Right renal pelvis (tissue), 4 donors: ENCODE data around the gene GAS6. TPM values are rescaled to one million over a fixed set of nuclear protein-coding genes. Genes with fewer than 3 reads are reported as not detected.
"Not testable (repeated sequence)": the region's sequence is repeated elsewhere in the genome, so short reads cannot be mapped to it uniquely, and the experiment has no call there.

Experiments used
- DNase-seq, 4 donors: peaks; one replicate each; pipeline ENCODE4 v3.0.0-alpha.2; 2013; ENCODE audit warnings: low read depth in 4 of 4, low spot score in 3 of 4, missing footprints in 1 of 4
- polyA plus RNA-seq, 4 donors: library from polyadenylated mRNA; unstranded; fragments of 120-200 nt; gene quantifications; one replicate each; pipeline ENCODE4 v1.2.1, GENCODE V29; 2013; ENCODE audit not compliant: insufficient read length in 4 of 4

GAS6 gene
- polyA plus RNA-seq, 4 donors = 26.2 to 41.4 (median 27.7) TPM

GRCh38 chr13:113842336-113843062 lies 21.4 kb downstream of the GAS6 start:
- no peak for DNase-seq

- no peak for DNase-seq
Observed at GRCh38 chr13:113841353-113841650, 22.6 kb downstream of the GAS6 start.

GRCh38 chr13:113840541-113841352 lies 23.1 kb downstream of the GAS6 start:
- DNase-seq = no peak

DNA sequence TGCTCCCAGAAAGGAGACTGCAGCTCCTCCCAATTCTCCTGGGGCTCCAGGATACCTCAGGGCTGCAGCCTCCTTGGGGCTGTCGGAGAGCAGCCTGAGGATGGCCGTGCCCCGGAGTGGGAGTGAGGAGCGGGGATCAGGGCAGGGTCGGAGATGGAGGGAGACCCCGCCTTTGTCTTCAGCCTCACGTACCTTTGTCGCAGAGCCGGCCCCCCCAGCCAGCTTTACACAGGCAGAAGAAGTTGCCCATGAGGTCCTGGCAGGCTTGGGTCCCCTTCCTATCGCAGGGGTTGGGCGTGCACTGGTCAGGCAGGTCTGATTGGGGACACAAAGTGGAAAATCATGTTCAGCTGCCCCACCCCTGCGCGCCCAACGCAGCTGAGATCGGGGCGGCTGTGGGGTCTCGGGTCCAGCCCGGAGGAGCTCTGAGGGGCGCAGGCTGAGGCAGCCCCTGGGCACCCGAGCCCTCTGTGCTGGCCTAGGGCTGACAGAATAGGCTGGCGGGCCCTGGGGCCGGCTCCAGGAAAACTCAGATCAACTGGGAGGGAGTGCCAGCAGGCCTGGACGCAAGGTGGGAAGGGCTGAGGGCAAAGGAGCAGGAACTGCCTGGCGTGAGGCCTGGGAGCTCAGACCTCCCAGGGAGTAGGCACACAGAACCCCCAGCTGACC lies 24.2 kb downstream of the GAS6 start:
- no peak for DNase-seq

- no peak for DNase-seq
Observed at GRCh38 chr13:113838711-113839201, 25.1 kb downstream of the GAS6 start.

DNA sequence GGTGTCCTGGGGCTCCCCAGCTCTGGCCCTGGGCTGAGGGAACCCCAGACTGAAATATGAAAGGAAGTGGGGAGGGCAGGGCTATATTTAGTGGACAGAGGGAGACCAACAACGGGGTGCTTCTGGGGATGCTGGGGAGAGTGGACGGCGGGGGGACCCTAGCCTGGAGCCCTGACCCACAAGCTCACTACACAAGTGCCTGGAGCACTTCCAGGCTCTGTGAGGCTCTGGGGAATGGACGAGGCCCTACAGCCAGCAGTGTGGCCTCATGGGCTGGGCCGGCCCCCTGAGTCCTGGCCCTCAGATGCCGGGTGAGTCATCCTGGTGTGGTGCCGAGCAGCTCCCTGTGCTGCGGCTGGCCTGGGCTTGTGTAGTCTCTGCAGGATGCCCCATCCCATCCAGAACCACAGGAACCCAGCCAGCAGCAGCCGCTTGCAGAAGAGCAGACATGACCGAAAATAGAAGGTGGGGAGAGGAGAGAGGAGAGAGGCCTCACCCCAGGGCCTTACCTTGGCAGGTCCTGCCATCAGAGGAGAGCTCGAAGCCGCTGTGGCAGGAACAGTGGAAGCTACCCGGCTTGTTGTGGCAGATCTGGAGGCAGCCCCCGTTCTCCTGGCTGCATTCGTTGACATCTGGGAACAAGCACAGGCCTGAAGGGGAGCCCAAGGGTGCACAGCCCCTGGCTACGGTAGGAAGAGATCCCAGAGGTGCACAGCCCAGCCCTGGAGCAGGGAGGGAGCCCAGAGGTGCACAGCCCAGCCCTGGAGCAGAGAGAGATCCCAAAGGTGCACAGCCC lies 26.1 kb downstream of the GAS6 start:
- DNase-seq = no peak

DNA sequence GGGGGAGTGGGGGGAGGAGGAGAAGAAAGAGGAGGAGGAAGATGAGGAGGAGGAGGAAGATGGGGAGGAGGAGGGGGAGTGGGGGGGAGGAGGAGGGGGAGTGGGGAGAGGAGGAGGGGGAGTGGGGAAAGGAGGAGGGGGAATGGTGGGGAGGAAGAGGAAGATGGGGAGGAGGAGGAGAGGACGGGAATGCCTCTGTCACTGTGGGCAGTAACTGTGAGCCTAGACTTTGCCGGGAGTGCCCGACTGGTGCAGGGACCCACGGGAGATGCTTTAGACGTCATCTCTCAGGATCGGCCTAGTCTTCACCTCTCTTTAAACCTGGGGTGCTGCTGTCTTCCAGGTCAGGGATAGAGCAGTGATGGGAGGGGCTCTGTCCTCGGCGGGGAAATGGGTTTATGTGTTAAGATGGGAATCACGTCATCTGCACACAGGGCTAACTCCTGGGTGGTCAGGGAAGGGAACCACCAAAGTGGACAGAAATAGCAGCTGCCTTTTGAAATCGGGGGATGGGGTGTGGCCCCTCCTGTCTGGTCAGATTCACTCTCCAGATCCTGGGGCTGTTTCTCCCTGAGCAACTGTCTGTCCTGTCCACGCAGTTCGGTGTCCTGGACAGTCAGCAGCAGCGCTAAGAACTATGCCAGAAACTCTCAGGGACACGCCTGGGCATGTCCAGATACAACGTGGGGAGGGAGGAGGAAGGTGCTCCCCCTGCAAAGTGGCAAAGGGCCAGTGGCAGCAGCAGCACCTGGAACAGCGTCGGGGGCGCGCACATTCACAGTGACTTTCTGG lies 26.9 kb downstream of the GAS6 start:
- DNase-seq = no peak

- no peak for DNase-seq
Observed at GRCh38 chr13:113835461-113836270, 28.2 kb downstream of the GAS6 start.

DNA sequence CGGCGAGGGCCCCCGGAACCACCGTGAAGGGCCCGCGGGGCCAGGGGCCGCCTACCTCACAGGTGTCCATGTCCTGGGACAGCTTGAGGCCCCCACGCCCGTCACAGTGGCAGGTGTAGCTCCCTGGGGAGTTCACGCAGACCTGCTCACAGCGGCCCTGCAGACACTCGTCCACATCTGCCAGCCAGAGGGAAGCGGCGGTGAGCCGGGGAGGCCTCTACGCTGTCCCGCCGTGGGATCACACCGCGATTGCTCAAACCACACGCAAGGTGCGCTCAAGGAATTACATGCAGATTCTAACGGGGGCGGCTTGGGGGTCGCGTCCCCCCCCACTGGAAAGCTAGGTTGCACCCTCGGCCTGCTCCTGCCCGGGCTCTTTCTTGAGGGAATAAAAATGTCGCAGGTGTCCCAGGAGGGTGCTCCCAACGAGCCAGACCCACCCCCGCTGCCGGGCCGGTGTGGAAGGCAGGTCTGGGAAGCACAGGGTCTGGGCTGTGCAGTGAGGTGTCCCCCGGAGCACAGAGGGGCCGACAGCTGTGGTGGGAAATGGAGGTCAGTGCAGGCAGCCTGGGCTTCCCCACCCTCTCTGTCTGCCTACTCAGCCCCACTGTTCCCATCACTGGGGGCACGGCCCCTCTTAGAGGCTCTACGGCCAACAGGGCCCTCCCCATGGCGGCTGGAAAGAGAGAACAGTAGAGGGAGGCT lies 29.2 kb downstream of the GAS6 start:
- DNase-seq = no peak

DNA sequence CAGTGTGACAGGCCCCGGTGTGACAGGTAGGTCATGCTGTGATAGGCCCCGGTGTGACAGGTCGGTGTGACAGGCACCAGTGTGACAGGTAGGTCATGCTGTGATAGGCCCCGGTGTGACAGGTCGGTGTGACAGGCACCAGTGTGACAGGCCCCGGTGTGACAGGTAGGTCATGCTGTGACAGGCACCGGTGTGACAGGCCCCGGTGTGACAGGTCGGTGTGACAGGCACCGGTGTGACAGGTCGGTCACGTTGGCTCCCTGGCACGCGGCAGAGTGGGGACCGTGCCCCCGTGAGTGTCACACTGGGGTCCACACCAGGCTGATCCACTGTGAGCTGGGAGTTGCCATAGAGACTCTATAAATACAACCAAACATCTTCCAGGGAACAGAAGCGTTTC lies 29.9 kb downstream of the GAS6 start:
- not testable (repeated sequence) for DNase-seq

GRCh38 chr13:113833111-113833830 lies 30.6 kb downstream of the GAS6 start:
- DNase-seq = no peak

DNA sequence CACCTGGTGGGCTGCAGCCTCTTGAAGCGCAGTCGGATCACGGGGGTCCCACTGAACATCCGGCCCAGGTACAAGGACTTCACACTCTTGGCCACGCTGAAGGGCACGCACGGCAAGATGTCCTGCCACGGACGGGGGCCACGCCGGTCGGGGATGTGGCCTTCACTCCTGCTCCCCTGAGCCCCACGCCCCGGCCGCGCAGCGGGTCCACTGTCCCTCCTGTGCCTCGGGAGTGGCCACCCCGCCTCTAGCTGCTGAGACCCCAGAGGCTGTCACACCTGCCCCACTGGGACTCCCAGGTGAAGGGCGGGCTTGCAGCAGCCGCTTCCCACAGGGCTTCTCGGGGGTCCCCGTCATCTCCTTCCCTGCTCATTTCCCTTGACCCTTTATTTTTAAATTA lies 31.2 kb downstream of the GAS6 start:
- DNase-seq = no peak

- DNase-seq = no peak
Observed at GRCh38 chr13:113832205-113832604, 31.7 kb downstream of the GAS6 start.

- DNase-seq = no peak
Observed at GRCh38 chr13:113831061-113831460, 32.8 kb downstream of the GAS6 start.

GRCh38 chr13:113830426-113830950 lies 33.4 kb downstream of the GAS6 start:
- DNase-seq = not testable (repeated sequence)

- no peak for DNase-seq
Observed at GRCh38 chr13:113828282-113828825, 35.5 kb downstream of the GAS6 start.

- no peak for DNase-seq
Observed at GRCh38 chr13:113827021-113827420, 36.9 kb downstream of the GAS6 start.
